ENCODE data around the gene TBCD.

DNA sequence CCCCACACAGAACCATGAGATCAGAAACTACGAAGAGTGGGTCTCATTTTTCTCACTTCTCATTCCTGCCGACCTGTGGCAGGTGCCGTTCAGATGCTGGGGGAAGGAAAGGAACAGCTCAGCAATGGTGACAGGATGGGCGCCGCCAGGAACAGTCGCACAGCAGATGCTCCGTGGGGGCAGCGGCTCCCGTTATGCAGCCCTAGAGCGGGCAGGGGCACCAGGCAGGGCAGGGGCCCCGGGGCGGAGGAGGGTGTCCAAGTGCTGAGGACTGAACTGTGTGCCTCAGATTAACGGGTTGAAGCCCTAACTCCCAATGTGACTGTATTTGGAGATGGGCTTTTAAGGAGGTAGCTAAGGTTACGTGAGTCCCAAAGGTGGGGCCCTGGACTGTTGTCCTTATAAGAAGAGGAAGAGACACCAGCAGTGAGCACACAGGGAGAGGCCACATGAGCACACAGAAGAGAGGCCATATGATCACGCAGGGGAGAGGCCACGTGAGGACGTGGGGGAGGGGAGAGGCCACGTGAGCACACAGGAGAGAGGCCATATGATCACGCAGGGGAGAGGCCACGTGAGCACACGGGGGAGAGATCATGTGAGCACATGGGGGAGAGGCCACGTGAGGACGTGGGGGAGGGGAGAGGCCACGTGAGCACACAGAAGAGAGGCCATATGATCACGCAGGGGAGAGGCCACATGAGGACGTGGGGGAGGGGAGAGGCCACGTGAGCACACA, 231.8 kb downstream of the TBCD start:
- no peak for TF ChIP-seq EZH2 (IDR thresholded peaks at IDR 0.05)
- TF ChIP-seq POLR2AphosphoS5 (IDR thresholded peaks at IDR 0.05; ENCODE audit: borderline replicate concordance, low read depth, low read length), result no peak
- TF ChIP-seq FOXP2 (optimal IDR thresholded peaks at IDR 0.05; ENCODE audit: control extremely low read depth, extremely low read length, insufficient read depth), result no peak
